Thyroid gland (tissue), 4 donors: ENCODE measurements around the gene ITIH5. TPM values are rescaled to one million over a fixed set of nuclear protein-coding genes. Genes with fewer than 3 reads are reported as not detected.

Experiments used
- DNase-seq, 2 donors: peaks; one replicate each; pipeline ENCODE4 v3.0.0-alpha.2; 2019
- H3K27ac ChIP-seq, 3 donors: fragments of 200-600 bp; sonication (generic); 1 replicate in 2 of 3; 2 replicates in 1 of 3; pipeline ENCODE4 v1.5.1; 2016 to 2019; ENCODE audit warnings: mild to moderate bottlenecking in 1 of 3, moderate library complexity in 1 of 3
- H3K27me3 ChIP-seq: fragments of 200-600 bp; sonication (generic); one replicate; pipeline ENCODE4 v1.5.1; 2019
- H3K36me3 ChIP-seq, 2 donors: fragments of 200-600 bp; sonication (generic); one replicate each; pipeline ENCODE4 v1.5.1; 2016 to 2019
- H3K4me1 ChIP-seq, 2 donors: fragments of 200-600 bp; sonication (generic); one replicate each; pipeline ENCODE4 v1.5.1; 2017 to 2019
- H3K4me3 ChIP-seq, 3 donors: fragments of 200-600 bp; sonication (generic); replicated peaks in 1 of 3; 1 replicate in 2 of 3; 2 replicates in 1 of 3; pipeline ENCODE4 v1.5.1; 2016; ENCODE audit warnings: mild to moderate bottlenecking in 1 of 3
- H3K9me3 ChIP-seq: fragments of 200-600 bp; sonication (generic); one replicate; pipeline ENCODE4 v1.5.1; 2017
- CTCF ChIP-seq, 6 experiments: fragments of 200-600 bp in 3 of 6; fragments of 450-650 bp in 3 of 6; sonication (generic) in 3 of 6; IDR thresholded peaks; one replicate each; pipeline ENCODE4 v1.5.1; 2016 to 2019; ENCODE audit warnings: antibody characterized with exemption in 6 of 6, mild to moderate bottlenecking in 2 of 6, inconsistent platforms in 1 of 6, moderate library complexity in 1 of 6
- POLR2A ChIP-seq, 2 donors: fragments of 450-650 bp; IDR thresholded peaks; one replicate each; pipeline ENCODE4 v1.6.1; 2017; ENCODE audit warnings: antibody characterized with exemption in 2 of 2, mild to moderate bottlenecking in 2 of 2, moderate library complexity in 1 of 2
- WGBS, 2 donors: methylation state at CpG; one replicate each; pipeline ENCODE4 v1.1.5; 2017; 5-methylcytosine and 5-hydroxymethylcytosine counted together
- intact Hi-C: fragments of 100-400 bp; cut with DNase I; formaldehyde crosslinking; loops from one replicate; pipeline ENCODE4 v1.15.1; 2023
- total RNA-seq, 4 donors: library from RNA; depleted of rRNA; stranded (reverse); fragments of >200 nt; gene quantifications; one replicate each; pipeline ENCODE4 v1.2.3, GENCODE V29; 2016

The ITIH5 gene
- total RNA-seq, 4 donors from 2014 or later: 14.4 to 31.3 (median 20.2) TPM

GRCh38 chr10:7649673-7650300 is 17.0 kb downstream of the ITIH5 start:
- WGBS, 2 donors: 68 to 79% methylated on average over 6 of the region's 6 CpGs
- Histone ChIP-seq H3K36me3 (no peaks in the 10 kb centered on the region), H3K4me1 (no peaks in the 10 kb centered on the region), H3K27me3 (no peaks in the 10 kb centered on the region), H3K9me3 (no peaks in the 10 kb centered on the region), H3K4me3 (no peak overlapping the region), H3K27ac (no peak overlapping the region)
- intact Hi-C loops: no loop called here
- DNase-seq: no peak
- no peak for TF ChIP-seq POLR2A (IDR thresholded peaks at IDR 0.05)
- no peak for TF ChIP-seq CTCF (IDR thresholded peaks at IDR 0.05)

DNA sequence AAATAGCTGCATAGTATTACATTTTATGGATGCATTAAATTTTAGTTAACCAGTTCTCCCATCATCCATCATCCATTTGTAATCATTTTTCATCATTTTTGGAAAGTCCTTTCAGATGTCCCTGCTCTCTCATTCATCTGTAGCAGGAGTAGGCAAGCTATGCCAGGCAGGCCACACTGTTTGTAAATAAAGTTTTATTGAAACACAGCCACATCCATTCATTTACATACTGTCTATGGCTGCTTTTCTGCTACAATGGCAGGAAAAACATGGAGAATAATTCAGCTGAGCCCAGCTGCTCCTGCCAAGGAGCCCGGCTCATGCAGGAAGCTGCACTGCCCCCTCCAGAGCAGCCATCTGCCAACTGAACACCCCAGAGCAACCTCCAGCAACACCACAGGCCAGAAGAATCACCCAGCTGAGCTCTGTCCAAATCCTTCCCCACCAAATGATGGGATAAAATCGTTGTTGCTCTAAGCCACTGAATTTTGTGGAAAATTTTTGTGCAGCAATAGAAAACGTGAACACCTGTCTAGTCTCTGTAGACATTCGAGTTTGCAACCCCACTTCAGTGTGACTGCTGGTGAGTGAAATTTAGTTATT is 19.6 kb downstream of the ITIH5 start:
- Histone ChIP-seq H3K4me1 (no peaks in the 10 kb centered on the region), H3K27ac (no peak overlapping the region), H3K9me3 (no peaks in the 10 kb centered on the region), H3K36me3 (no peaks in the 10 kb centered on the region), H3K27me3 (no peaks in the 10 kb centered on the region), H3K4me3 (no peak overlapping the region)
- DNase-seq: no peak
- TF ChIP-seq CTCF (IDR thresholded peaks at IDR 0.05) (no peak), POLR2A (IDR thresholded peaks at IDR 0.05) (no peak)
- 88 to 89% methylated on average over 4 of the region's 4 CpGs for WGBS, 2 donors
- intact Hi-C loops: no loop called here

DNA sequence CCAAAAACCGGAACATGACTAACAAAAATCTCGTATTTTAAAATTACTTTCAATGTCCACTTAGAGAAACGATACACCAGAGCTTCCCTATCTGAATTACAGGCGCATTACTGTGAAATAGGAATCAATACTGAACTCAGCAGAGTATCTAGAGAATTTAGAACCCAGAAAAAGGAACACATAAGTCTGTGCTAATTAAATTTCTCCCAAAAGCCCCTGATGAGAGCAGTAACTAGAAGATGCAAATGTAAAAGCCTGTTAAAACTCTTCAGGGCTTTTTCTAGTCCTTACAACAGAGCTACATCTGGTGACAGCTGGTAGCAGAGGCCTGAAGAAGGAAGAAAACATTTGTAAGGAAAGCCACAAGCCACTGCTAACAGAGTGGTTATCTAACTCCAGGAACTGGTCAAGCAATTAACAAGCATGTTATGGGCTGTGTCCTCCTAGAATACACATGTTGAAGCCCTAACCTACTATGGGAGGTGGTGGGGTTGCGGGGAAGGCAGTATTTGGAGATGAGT is 24.2 kb downstream of the ITIH5 start:
- no peaks in the 10 kb centered on the region for H3K4me1 ChIP-seq
- H3K36me3 ChIP-seq: peaks cover 0 to 5% of the 10 kb centered on the region in 2 donors
- H3K9me3 ChIP-seq: no peaks in the 10 kb centered on the region
- no peaks in the 10 kb centered on the region for H3K27me3 ChIP-seq
- no peak overlapping the region for H3K27ac ChIP-seq
- WGBS, 2 donors: 72 to 95% methylated on average over 5 of the region's 5 CpGs
- no peak for DNase-seq
- H3K4me3 ChIP-seq: no peak overlapping the region
- intact Hi-C loops: no loop called here
- TF ChIP-seq POLR2A (IDR thresholded peaks at IDR 0.05) (no peak), CTCF (IDR thresholded peaks at IDR 0.05) (no peak)

- Histone ChIP-seq H3K4me3 (no peak overlapping the region), H3K27me3 (no peaks in the 10 kb centered on the region), H3K4me1 (peaks cover 0 to 10% of the 10 kb centered on the region in 2 donors), H3K36me3 (peaks cover 0 to under 1% of the 10 kb centered on the region in 2 donors), H3K9me3 (no peaks in the 10 kb centered on the region), H3K27ac (peak overlapping the region in 1 of 3 donors; percentile 78)
- intact Hi-C loops: no loop called here
- no peak for DNase-seq
- WGBS, 2 donors: 95 to 97% methylated on average over 7 of the region's 7 CpGs
- TF ChIP-seq POLR2A (IDR thresholded peaks at IDR 0.05): no peak
- TF ChIP-seq CTCF (IDR thresholded peaks at IDR 0.05): no peak
Measured at GRCh38 chr10:7635408-7636125, 31.2 kb downstream of the ITIH5 start.
